ENCODE data around the gene SULF2. TPM values are rescaled to one million over a fixed set of nuclear protein-coding genes. Genes with fewer than 3 reads are reported as not detected.

Gene SULF2
- total RNA-seq, 1 experiment from 2014 or later = 44.8 TPM

- in situ Hi-C loops (cut with HindIII; ENCODE audit: low sequenced_read_pairs) = no loop called here
- no peak for DNase-seq (ENCODE audit: low spot score)
Measured at GRCh38 chr20:47699818-47700217, 85.5 kb downstream of the SULF2 start.

- no peak for DNase-seq (ENCODE audit: low spot score)
- in situ Hi-C loops (cut with HindIII; ENCODE audit: low sequenced_read_pairs) = no loop called here
Measured at GRCh38 chr20:47698142-47698541, 87.1 kb downstream of the SULF2 start.

GRCh38 chr20:47696856-47697255 lies 88.4 kb downstream of the SULF2 start:
- DNase-seq (ENCODE audit: low spot score) = no peak
- in situ Hi-C loops (cut with HindIII; ENCODE audit: low sequenced_read_pairs) = no loop called here

GRCh38 chr20:47694021-47694818 lies 91.1 kb downstream of the SULF2 start:
- no peak for DNase-seq (ENCODE audit: low spot score)
- in situ Hi-C loops (cut with HindIII; ENCODE audit: low sequenced_read_pairs) = no loop called here

GRCh38 chr20:47691625-47692024 lies 93.7 kb downstream of the SULF2 start:
- in situ Hi-C loops (cut with HindIII; ENCODE audit: low sequenced_read_pairs) = no loop called here
- no peak for DNase-seq (ENCODE audit: low spot score)

- in situ Hi-C loops (cut with HindIII; ENCODE audit: low sequenced_read_pairs) = no loop called here
- DNase-seq (ENCODE audit: low spot score) = no peak
Measured at GRCh38 chr20:47689731-47690130, 95.5 kb downstream of the SULF2 start.

GRCh38 chr20:47688385-47689381 lies 96.6 kb downstream of the SULF2 start:
- in situ Hi-C loops (cut with HindIII; ENCODE audit: low sequenced_read_pairs) = no loop called here
- no peak for DNase-seq (ENCODE audit: low spot score)

- DNase-seq (ENCODE audit: low spot score) = no peak
- in situ Hi-C loops (cut with HindIII; ENCODE audit: low sequenced_read_pairs) = no loop called here
Measured at GRCh38 chr20:47687095-47687987, 97.9 kb downstream of the SULF2 start.

GRCh38 chr20:47686545-47686944 lies 98.7 kb downstream of the SULF2 start:
- in situ Hi-C loops (cut with HindIII; ENCODE audit: low sequenced_read_pairs) = no loop called here

GRCh38 chr20:47684306-47685080 lies 100.8 kb downstream of the SULF2 start:
- in situ Hi-C loops (cut with HindIII; ENCODE audit: low sequenced_read_pairs) = no loop called here
- no peak for DNase-seq (ENCODE audit: low spot score)

More at GRCh38 chr20:47686545-47686944, 98.7 kb downstream of the SULF2 start:
- no peak for DNase-seq (ENCODE audit: low spot score)

GRCh38 chr20:47682916-47683315 lies 102.4 kb downstream of the SULF2 start:
- in situ Hi-C loops (cut with HindIII; ENCODE audit: low sequenced_read_pairs) = no loop called here
- DNase-seq (ENCODE audit: low spot score) = no peak

- in situ Hi-C loops (cut with HindIII; ENCODE audit: low sequenced_read_pairs) = no loop called here
- no peak for DNase-seq (ENCODE audit: low spot score)
Measured at GRCh38 chr20:47682028-47682783, 103.1 kb downstream of the SULF2 start.

GRCh38 chr20:47680804-47681529 lies 104.3 kb downstream of the SULF2 start:
- in situ Hi-C loops (cut with HindIII; ENCODE audit: low sequenced_read_pairs) = no loop called here
- no peak for DNase-seq (ENCODE audit: low spot score)

GRCh38 chr20:47679462-47679861 lies 105.8 kb downstream of the SULF2 start:
- in situ Hi-C loops (cut with HindIII; ENCODE audit: low sequenced_read_pairs) = no loop called here
- no peak for DNase-seq (ENCODE audit: low spot score)

GRCh38 chr20:47678536-47678935 lies 106.7 kb downstream of the SULF2 start:
- no peak for DNase-seq (ENCODE audit: low spot score)
- in situ Hi-C loops (cut with HindIII; ENCODE audit: low sequenced_read_pairs) = no loop called here

GRCh38 chr20:47677635-47678453 lies 107.4 kb downstream of the SULF2 start:
- peak; percentile 30 for DNase-seq (ENCODE audit: low spot score)
- in situ Hi-C loops (cut with HindIII; ENCODE audit: low sequenced_read_pairs) = no loop called here

Data from G401 (cell line).